GM12864 (cell line): Measurements from ENCODE around the gene ZFPM1.

ENCODE experiments used
- DNase-seq: peaks from one replicate; pipeline ENCODE4 v3.0.0-alpha.2; 2011; ENCODE audit warnings: low read depth
- H3K4me3 ChIP-seq: 2 replicates; pipeline ENCODE4 v1.5.1; 2011; ENCODE audit warnings: mild to moderate bottlenecking, low read depth, low read length, control low read depth
- TF ChIP-seq, protein P1 (sequence below): IDR thresholded peaks from 2 replicates; pipeline ENCODE4 v1.5.1; 2011; ENCODE audit warnings: low read depth, mild to moderate bottlenecking, moderate library complexity, low read length, control low read depth, inconsistent platforms; ENCODE audit errors: missing control alignments

Gene ZFPM1

DNA sequence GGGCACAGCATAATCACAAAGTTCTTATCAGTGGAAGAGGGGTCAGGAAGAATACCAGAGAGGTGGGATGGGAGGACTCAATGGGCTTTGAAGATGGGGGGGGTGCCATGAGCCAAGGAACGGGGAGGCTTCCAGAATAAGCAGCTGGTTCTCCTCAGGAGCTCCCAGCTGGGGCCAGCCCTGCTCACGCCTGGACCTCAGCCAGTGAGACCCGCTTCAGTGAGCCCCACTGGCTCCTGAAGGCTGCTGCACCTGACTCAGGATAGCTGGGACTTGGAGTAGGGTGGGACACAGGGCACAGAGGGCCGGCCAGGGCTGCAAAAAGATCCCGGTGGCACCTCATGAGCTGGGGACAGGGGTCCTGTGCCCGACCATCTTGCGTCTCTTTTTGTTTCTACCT, 92.7 kb downstream of the ZFPM1 start:
- no peak overlapping the region for H3K4me3 ChIP-seq
- TF ChIP-seq, protein P1, sequence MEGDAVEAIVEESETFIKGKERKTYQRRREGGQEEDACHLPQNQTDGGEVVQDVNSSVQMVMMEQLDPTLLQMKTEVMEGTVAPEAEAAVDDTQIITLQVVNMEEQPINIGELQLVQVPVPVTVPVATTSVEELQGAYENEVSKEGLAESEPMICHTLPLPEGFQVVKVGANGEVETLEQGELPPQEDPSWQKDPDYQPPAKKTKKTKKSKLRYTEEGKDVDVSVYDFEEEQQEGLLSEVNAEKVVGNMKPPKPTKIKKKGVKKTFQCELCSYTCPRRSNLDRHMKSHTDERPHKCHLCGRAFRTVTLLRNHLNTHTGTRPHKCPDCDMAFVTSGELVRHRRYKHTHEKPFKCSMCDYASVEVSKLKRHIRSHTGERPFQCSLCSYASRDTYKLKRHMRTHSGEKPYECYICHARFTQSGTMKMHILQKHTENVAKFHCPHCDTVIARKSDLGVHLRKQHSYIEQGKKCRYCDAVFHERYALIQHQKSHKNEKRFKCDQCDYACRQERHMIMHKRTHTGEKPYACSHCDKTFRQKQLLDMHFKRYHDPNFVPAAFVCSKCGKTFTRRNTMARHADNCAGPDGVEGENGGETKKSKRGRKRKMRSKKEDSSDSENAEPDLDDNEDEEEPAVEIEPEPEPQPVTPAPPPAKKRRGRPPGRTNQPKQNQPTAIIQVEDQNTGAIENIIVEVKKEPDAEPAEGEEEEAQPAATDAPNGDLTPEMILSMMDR = no peak
- DNase-seq = no peak

DNA sequence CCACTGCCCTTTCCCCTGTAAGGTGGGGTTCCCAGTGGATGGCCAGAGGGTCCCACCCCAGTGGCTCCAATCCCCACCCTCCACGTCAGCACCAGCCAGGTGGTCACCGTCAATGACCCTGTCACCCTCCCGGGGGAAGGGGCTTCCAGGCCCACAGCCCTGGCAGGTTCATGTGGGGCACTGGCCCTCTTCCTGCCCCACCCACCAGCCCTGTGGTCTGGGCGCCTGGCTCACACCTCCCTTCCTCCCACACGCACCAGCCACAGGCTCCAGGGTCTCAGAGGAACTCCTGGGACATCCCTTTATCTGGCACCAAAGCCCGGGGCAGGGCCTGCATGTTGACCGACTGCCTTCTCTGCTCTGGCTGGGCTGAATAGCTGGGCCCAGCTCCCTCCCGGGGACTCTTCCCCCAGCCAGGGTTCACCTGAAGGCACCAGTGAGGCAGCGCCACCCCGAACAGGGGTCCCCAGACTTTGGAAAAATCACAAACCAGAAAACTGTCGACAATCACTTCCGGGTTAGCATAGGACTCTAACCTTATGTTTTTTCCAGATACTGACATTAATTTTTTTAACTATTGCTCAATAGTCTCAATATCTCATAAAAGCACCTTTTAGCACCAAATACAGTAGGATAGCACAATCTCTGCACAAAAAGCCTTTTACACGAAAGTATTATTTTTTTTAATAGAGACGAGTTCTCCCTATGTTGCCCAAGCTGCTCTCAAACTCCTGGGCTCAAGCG, 95.2 kb downstream of the ZFPM1 start:
- no peak overlapping the region for H3K4me3 ChIP-seq
- TF ChIP-seq, protein P1 = no peak

DNA sequence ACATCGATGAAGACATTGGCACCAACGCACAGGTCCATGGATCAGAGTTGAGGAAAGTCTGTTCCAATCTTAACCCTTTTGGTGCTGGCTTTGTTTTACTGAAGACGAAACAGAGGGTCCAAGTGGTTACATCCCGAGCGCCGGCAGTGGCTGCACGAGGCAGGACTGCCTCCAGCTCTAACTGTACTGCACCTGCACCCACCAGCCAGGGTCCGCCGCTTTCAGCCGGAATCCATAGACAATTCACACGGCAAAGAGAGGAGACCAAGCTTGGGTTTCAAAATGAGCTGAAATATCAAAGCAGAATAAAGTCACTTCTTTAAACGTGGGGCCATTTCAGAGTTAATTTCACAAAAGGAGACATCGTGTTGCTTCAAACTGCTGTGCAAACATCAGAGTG, 95.9 kb downstream of the ZFPM1 start:
- no peak for DNase-seq
- TF ChIP-seq, protein P1 = no peak
- H3K4me3 ChIP-seq = no peak overlapping the region

More for the DNA sequence above, 95.2 kb downstream of the ZFPM1 start:
- DNase-seq = no peak

DNA sequence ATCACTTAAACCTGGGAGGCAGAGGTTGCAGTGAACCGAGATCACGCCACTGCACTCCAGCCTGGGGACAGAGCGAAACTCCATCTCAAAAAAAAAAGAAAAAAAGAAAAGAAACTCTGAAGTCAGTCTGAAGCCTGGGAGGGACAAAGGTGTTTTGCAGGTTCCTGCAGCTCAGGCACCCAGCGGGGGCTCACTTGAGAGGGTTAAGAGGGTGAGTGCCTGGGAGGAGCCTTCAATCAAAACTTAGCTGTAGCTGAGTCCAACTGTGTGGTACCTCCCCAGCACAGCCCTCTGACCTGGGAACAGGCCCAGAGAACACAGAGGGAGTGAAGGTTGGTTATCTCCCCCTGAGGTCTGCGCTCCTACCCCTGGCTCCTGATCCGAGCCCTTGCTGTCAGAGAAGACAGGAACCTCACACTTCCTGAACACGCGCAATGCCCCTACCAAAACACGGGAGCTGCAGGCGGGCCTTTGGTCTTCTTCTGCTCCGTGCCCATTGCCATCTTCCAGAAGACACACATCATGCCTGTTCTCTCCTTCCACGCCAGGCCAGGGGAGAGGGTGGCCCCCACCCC, 96.7 kb downstream of the ZFPM1 start:
- H3K4me3 ChIP-seq = no peak overlapping the region
- DNase-seq = no peak

DNA sequence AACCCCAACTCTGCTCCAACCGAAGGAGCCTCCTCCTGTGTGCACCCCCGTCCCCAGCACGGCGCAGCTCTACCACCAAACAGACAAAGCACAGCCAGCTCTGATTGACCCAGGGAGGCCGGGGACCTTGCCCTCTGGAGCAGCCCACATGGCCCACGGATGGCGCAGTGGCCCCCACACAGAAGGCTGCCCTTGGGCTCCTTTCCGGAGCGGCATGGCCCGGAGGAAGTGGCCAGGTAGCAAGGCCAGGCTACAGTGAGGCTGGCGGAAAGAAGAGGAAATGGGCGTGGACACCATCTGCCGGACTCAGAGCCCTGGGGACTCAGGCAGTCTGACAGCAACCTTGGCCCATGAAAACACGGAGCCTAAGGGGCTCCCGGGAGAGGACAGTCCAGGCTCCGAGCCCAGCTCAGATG, 97.2 kb downstream of the ZFPM1 start:
- DNase-seq = no peak
- no peak overlapping the region for H3K4me3 ChIP-seq

More for the DNA sequence above, 96.7 kb downstream of the ZFPM1 start:
- TF ChIP-seq, protein P1 = no peak

DNA sequence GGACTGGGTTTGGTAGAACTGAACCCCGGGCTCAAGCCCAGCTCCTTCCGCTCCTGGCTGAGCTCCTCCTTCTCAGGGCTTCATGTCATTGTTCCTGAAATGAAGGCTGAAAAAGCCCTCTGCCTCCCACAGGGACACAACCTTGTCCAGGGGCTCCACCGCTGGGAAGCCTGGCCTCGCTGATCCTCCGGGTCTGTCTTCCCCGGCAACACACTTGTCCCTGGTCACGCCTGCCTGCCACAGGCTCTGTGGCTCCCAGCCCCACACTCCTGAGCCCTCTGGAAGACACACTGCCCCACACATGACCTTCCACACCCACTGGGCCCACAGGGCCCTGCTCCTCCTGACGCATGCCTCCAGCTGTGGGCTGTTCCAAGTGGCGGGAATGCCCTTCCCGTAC, 99.1 kb downstream of the ZFPM1 start:
- DNase-seq = no peak
- TF ChIP-seq, protein P1 = no peak
- H3K4me3 ChIP-seq = no peak overlapping the region

More for the DNA sequence above, 97.2 kb downstream of the ZFPM1 start:
- TF ChIP-seq, protein P1 = no peak
